NOMO-1 treated with DMSO at 0.1 percent for 48 hours (cell line): ENCODE results near the gene CLIP1.

Experiments used
- DNase-seq: peaks from one replicate; lab custom pipeline; 2025; ENCODE audit not compliant: unreplicated experiment; lab: John Stamatoyannopoulos, UW

The CLIP1 gene

GRCh38 chr12:122318607-122319605 is 103.6 kb downstream of the CLIP1 start:
- no peak for DNase-seq

GRCh38 chr12:122312926-122313325 is 109.5 kb downstream of the CLIP1 start:
- no peak for DNase-seq

GRCh38 chr12:122311696-122312095 is 110.8 kb downstream of the CLIP1 start:
- DNase-seq, result no peak

- DNase-seq, result no peak
Measured at GRCh38 chr12:122310626-122311333, 111.7 kb downstream of the CLIP1 start.

- no peak for DNase-seq
Measured at GRCh38 chr12:122309564-122310121, 112.8 kb downstream of the CLIP1 start.

GRCh38 chr12:122308811-122309210 is 113.7 kb downstream of the CLIP1 start:
- no peak for DNase-seq

GRCh38 chr12:122306407-122306806 is 116.1 kb downstream of the CLIP1 start:
- DNase-seq, result no peak

GRCh38 chr12:122304924-122305323 is 117.5 kb downstream of the CLIP1 start:
- no peak for DNase-seq

GRCh38 chr12:122303068-122303467 is 119.4 kb downstream of the CLIP1 start:
- DNase-seq, result no peak

GRCh38 chr12:122298071-122298748 is 124.3 kb downstream of the CLIP1 start:
- DNase-seq, result no peak

GRCh38 chr12:122297494-122297893 is 125.0 kb downstream of the CLIP1 start:
- DNase-seq, result no peak

GRCh38 chr12:122295877-122296276 is 126.6 kb downstream of the CLIP1 start:
- DNase-seq, result no peak

- DNase-seq, result no peak
Measured at GRCh38 chr12:122293081-122293480, 129.4 kb downstream of the CLIP1 start.

GRCh38 chr12:122291431-122291830 is 131.0 kb downstream of the CLIP1 start:
- no peak for DNase-seq

GRCh38 chr12:122283680-122284079 is 138.8 kb downstream of the CLIP1 start:
- no peak for DNase-seq

- no peak for DNase-seq
Measured at GRCh38 chr12:122282061-122282460, 140.4 kb downstream of the CLIP1 start.

- DNase-seq, result peak; percentile 79
Measured at GRCh38 chr12:122276242-122276641, 146.2 kb downstream of the CLIP1 start.

GRCh38 chr12:122275459-122275858 is 147.0 kb downstream of the CLIP1 start:
- DNase-seq, result no peak

- peak; percentile 88 for DNase-seq
Measured at GRCh38 chr12:122266230-122266901, 156.1 kb downstream of the CLIP1 start, which contains the start of gene VPS33A. Gene VPS33A (minus strand): TSS chr12:122266494. CDS start chr12:122266408, 86 bp downstream.

GRCh38 chr12:122265886-122266229 is 156.6 kb downstream of the CLIP1 start:
- peak; percentile 13 for DNase-seq

GRCh38 chr12:122265476-122265875 is 157.0 kb downstream of the CLIP1 start:
- DNase-seq, result no peak
